Measurements from ENCODE around the gene BTNL2.

BTNL2 gene

GRCh38 chr6:32442243-32442667 is 35.3 kb upstream of the BTNL2 start:
- Histone ChIP-seq H3K79me2 (ENCODE audit: insufficient read depth, low read length) (no peaks in the 10 kb centered on the region), H3K9ac (ENCODE audit: low read depth, low read length, poor library complexity, severe bottlenecking) (no peak overlapping the region), H3K27me3 (ENCODE audit: insufficient read depth, low read length, poor library complexity, severe bottlenecking) (no peaks in the 10 kb centered on the region), H3K36me3 (ENCODE audit: insufficient read depth, low read length) (no peaks in the 10 kb centered on the region), H2AFZ (ENCODE audit: low read length) (no peak overlapping the region), H3F3A (ENCODE audit: low read depth) (no peaks in the 10 kb centered on the region), H3K4me1 (ENCODE audit: insufficient read depth, low read length, poor library complexity, severe bottlenecking) (peaks cover 3% of the 10 kb centered on the region), H3K4me3 (ENCODE audit: low read length, poor library complexity, severe bottlenecking) (no peak overlapping the region), H4K20me1 (ENCODE audit: insufficient read depth, low read length, poor library complexity, severe bottlenecking) (no peaks in the 10 kb centered on the region), H3K4me2 (ENCODE audit: low read depth, low read length, poor library complexity, severe bottlenecking) (no peak overlapping the region), H3K9me2 (replicated peaks; ENCODE audit: low read depth, low read length) (no peaks in the 10 kb centered on the region), H3K9me3 (ENCODE audit: insufficient read depth, low read depth, low read length) (no peaks in the 10 kb centered on the region)
- TF ChIP-seq CTCF (conservative IDR thresholded peaks at IDR 0.05; ENCODE audit: low read length) (no peak), EZH2phosphoT487 (IDR thresholded peaks at IDR 0.05; ENCODE audit: borderline replicate concordance) (no peak)

- no peaks in the 10 kb centered on the region for H3K9me3 ChIP-seq (ENCODE audit: insufficient read depth, low read depth, low read length)
- H3K4me1 ChIP-seq (ENCODE audit: insufficient read depth, low read length, poor library complexity, severe bottlenecking) = peaks cover 3% of the 10 kb centered on the region
- H3K27me3 ChIP-seq (ENCODE audit: insufficient read depth, low read length, poor library complexity, severe bottlenecking) = no peaks in the 10 kb centered on the region
- no peak within 1 kb of the TSS for H3K4me2 ChIP-seq (ENCODE audit: low read depth, low read length, poor library complexity, severe bottlenecking)
- H3F3A ChIP-seq (ENCODE audit: low read depth) = no peaks in the 10 kb centered on the region
- H3K79me2 ChIP-seq (ENCODE audit: insufficient read depth, low read length) = no peaks in the 10 kb centered on the region
- H3K36me3 ChIP-seq (ENCODE audit: insufficient read depth, low read length) = no peaks in the 10 kb centered on the region
- H2AFZ ChIP-seq (ENCODE audit: low read length) = no peak within 1 kb of the TSS
- no peak within 1 kb of the TSS for H3K9ac ChIP-seq (ENCODE audit: low read depth, low read length, poor library complexity, severe bottlenecking)
- H3K4me3 ChIP-seq (ENCODE audit: low read length, poor library complexity, severe bottlenecking) = no peak within 1 kb of the TSS
- H3K9me2 ChIP-seq (replicated peaks; ENCODE audit: low read depth, low read length) = no peaks in the 10 kb centered on the region
- TF ChIP-seq EZH2phosphoT487 (IDR thresholded peaks at IDR 0.05; ENCODE audit: borderline replicate concordance) = no peak
- no peak for TF ChIP-seq CTCF (conservative IDR thresholded peaks at IDR 0.05; ENCODE audit: low read length)
- H4K20me1 ChIP-seq (ENCODE audit: insufficient read depth, low read length, poor library complexity, severe bottlenecking) = no peaks in the 10 kb centered on the region
Observed at GRCh38 chr6:32439602-32440214, 32.7 kb upstream of the BTNL2 start, which contains the start of gene HLA-DRA. HLA-DRA (plus strand) TSS chr6:32439887; CDS start chr6:32439951, 64 bp downstream.

- peaks cover 3% of the 10 kb centered on the region for H3K4me1 ChIP-seq (ENCODE audit: insufficient read depth, low read length, poor library complexity, severe bottlenecking)
- no peak overlapping the region for H3K4me2 ChIP-seq (ENCODE audit: low read depth, low read length, poor library complexity, severe bottlenecking)
- H3K9me2 ChIP-seq (replicated peaks; ENCODE audit: low read depth, low read length) = no peaks in the 10 kb centered on the region
- H2AFZ ChIP-seq (ENCODE audit: low read length) = no peak overlapping the region
- H3K9me3 ChIP-seq (ENCODE audit: insufficient read depth, low read depth, low read length) = no peaks in the 10 kb centered on the region
- no peak overlapping the region for H3K4me3 ChIP-seq (ENCODE audit: low read length, poor library complexity, severe bottlenecking)
- no peaks in the 10 kb centered on the region for H3K36me3 ChIP-seq (ENCODE audit: insufficient read depth, low read length)
- no peaks in the 10 kb centered on the region for H4K20me1 ChIP-seq (ENCODE audit: insufficient read depth, low read length, poor library complexity, severe bottlenecking)
- H3K79me2 ChIP-seq (ENCODE audit: insufficient read depth, low read length) = no peaks in the 10 kb centered on the region
- no peaks in the 10 kb centered on the region for H3K27me3 ChIP-seq (ENCODE audit: insufficient read depth, low read length, poor library complexity, severe bottlenecking)
- no peak overlapping the region for H3K9ac ChIP-seq (ENCODE audit: low read depth, low read length, poor library complexity, severe bottlenecking)
- TF ChIP-seq CTCF (conservative IDR thresholded peaks at IDR 0.05; ENCODE audit: low read length) = no peak
- no peak for TF ChIP-seq EZH2phosphoT487 (IDR thresholded peaks at IDR 0.05; ENCODE audit: borderline replicate concordance)
- H3F3A ChIP-seq (ENCODE audit: low read depth) = no peaks in the 10 kb centered on the region
Observed at GRCh38 chr6:32439139-32439538, 32.2 kb upstream of the BTNL2 start.

All from Loucy (cell line).